Activated gamma-delta T cell treated with anti-CD3 and anti-CD28 coated beads, Interleukin-2, amount 50 U/mL, for 16 hours (primary cell): ENCODE results near the gene HSP90AA1.
"Not testable (repeated sequence)": the region's sequence is repeated elsewhere in the genome, so short reads cannot be mapped to it uniquely, and the experiment has no call there.

ENCODE experiments used
- DNase-seq: peaks from one replicate; pipeline ENCODE4 v3.0.0-alpha.2; 2020; ENCODE audit warnings: low read depth

The HSP90AA1 gene

DNA sequence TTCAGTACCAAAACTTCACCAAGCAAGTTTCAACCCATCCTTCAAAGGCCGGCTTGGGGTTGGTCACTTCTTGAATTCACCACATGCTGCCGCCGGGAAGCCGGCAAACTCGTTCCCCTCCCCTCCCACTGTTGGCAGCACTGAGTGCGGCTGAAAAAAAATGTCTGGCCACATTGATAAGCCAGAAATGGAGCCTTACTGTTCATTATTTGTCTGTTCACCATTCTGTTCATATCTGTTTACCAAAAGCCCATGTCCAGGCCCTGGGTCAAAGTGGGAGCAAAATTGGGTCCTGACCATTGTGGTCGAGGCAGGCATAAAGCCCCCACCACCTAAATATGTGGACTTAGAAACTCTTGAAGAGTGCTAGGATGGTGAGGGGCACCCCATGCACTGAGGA, 7.3 kb upstream of the HSP90AA1 start:
- no peak for DNase-seq

DNA sequence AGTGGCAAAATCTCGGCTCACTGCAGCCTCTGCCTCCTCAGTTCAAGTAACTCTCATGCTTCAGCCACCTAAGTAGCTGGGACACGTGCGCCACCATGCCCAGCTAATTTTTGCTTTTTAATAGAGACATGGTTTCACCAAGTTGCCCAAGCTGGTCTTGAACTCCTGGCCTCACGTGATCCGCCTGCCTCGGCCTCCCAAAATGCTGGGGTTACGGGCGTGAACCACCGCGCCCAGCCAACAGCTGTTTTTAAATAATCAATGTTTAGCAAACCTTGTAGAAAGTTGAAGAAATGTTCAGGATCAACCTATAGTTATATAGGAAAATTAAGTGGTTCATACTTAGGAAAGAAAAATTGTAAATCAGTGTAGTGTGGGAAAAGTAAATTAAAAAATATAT, 6.0 kb upstream of the HSP90AA1 start:
- no peak for DNase-seq

DNA sequence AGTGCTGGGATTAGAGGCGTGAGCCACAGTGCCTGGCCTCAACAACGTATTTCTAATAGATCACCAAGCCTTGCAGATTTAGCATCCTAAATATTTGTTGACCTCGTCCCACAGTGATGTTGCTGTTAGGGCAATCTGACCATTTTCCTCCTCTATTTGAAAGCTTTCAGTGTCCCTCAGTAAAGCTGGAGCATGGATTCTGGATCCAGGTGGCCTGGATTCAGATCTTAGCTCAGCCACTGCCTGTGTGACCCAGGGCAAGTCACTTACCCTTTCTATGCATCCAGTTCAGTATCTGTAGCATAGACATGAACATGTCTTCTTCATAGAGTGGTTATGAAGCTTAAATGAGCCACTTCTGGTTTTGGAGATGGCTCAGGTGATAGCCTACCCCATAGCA, 3.9 kb upstream of the HSP90AA1 start:
- no peak for DNase-seq

DNA sequence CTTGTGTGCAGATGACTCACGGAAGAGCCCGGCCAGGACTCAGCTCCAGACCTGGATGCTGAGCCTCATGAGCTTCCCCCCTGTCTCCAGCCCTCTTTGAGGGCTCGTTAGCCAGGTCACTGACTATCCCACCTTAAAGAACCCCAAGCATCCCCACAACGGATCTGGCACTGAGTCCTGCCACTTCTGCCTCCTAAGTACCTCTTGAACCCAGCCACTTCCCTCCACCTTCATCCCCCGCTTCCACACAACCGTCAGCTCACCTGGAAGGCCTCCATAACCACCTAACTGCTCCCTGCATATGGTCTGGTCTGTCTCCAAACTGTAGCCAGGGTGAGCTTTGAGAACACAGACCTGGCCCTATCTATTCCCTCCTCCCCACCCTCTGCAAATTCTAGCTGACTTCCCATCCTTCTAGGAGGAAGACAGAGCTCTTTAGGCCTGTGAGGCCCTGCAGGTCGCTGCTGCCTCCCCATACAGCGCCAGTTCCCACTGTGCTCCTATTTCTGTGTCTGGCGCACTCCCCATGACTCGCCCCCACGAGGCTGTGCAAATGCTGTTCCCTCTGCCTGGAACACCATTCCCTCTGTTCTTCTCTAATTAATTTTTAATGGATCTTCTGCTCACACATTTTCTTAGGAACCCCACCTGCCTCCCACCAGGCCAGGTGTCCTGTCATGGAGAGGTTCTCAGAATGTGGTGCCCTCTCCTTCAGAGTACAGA, 2.9 kb upstream of the HSP90AA1 start:
- DNase-seq = no peak

DNA sequence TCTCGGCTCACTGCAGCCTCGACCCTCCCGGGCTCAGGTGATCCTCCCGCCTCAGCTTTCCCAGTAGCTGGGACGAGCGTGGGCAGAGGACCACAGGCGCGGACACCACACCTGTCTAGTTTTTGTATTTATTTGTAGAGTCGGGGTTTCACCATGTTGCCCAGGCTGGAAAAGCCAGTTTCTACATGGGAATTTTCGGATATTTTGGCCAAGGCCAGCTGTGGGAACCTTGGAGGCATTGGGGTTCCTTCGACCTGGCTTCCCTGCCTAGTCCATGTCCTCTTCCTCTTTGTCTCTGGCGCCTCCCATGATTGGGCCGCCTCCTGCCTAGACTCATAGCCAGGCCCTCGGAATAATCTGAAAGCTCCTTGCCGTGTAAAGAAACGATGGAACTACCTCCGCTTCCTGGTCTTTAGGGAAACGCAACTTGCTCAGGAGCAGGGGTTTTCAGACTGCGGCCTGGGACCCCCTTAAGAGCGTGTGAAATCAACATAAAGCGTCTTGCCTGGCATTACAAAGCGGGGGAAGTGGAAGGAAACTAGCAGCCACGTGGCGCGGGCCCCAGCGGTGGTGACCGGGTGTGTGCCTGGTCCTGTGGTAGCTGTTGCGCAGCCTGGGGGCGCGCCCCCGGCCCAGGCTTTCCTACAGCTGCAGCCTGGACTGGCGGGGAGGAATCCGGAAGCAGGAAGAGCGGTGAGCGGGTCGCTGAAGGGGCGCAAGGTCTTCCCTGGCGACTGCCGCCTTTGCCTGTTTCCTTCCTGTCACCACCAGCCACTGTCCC, 1.4 kb upstream of the HSP90AA1 start:
- DNase-seq = peak; percentile 41

DNA sequence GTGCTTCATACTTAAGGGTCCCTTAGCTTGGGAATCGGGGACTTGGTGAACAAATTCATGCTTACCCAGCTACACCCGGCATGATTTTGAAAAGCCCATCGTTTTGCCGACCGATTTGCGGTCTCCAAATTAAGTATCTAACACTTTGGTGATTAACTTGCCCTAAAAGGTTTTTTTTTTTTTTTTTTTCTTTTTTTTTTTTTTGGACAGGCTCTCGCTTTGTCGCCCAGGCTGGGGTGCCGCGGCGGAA, 843 bp upstream of the HSP90AA1 start:
- DNase-seq = no peak

DNA sequence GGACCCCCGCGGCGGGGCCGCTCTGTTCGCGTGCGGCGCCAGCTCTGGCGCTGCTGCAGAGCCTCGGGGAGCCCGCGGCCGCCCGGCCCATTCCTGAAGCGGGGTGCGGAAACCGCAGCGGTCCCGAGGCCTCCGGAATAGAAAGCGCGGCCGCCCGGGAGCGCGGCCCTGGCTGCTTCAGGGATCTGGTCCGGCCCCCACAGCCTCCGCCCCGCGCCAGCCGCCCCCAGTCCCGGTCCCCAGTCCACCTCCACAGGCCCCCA, 204 bp downstream of the HSP90AA1 start:
- DNase-seq = no peak

DNA sequence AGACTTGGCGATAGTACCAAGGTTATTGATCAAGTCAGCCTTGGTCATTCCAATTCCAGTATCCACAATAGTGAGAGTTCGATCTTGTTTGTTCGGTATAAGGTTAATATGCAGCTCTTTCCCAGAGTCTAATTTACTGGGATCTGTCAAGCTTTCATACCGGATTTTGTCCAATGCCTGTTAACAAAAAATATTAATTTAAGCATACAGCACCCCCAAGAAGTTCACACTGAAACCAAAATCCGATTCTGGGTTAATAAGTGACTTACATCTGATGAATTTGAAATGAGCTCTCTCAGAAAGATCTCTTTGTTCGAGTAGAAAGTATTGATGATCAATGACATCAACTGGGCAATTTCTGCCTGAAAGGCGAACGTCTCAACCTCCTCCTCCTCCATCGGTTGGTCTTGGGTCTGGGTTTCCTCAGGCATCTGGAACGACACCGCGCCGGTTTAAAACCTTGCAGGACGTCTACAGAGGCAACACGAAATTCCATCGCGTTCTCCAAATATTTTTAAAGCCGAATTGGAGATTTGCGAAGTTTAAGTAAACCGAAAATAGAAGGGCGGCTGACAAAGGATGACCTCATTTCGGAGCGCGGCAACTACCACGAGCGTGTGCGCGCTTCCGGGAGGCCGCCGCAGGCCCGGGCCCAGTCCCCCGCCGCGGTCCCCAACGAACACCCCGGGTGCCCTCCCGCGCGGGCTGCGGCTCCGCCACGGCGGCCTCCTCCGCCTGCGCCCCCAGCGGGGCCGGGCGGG, 716 bp downstream of the HSP90AA1 start:
- DNase-seq = peak; percentile 48

DNA sequence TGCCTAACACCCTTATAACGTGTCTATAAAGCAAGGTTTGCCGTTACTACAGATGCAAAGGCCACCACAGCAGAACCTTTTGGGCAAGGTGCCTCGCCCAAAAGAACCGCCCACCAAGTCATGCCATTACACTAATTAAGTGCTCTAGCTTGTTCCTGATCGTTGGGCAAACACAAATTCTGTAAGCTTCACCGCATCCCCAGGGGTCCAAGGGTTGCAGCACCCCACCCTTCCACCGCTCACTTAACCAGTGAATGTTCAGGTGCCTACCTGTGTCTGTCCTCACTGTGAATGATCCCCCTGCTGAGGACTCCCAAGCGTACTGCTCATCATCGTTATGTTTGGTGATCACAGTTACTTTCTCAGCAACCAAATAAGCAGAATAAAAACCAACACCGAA, 1.4 kb downstream of the HSP90AA1 start:
- no peak for DNase-seq

DNA sequence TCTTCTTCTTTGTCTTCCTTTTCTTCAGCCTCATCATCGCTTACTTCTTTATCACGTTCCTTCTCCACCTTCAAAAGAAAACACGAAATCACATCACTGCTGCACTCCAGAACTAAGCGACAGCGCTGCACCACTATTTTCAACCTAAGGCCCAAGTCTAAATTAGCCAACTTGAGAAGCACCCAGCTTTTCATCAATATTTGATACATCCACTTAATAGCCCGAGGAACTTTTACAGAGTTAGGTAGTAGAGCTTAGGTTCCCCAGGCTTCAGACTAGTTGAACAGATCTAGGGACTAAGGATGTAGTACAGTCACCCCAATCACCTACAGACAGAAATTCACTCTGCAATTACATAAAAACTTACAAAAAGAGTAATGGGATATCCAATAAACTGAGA, 1.9 kb downstream of the HSP90AA1 start:
- no peak for DNase-seq

DNA sequence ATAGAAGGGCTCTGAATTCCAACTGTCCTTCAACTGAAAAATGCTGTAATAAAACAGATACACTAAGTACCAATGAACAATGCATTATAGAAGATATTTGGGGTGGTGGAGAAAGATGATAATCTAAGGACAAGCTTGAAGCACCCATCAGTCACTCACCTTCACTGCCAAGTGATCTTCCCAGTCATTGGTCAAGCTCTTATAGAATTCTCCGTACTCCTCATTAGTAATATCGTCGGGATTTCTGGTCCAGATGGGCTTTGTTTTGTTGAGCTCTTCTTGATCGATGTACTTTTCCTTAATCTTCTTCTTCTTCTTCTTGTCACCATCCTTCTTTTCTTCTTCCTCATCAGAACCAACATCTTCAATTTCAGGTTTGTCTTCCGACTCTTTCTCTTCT, 2.3 kb downstream of the HSP90AA1 start:
- not testable (repeated sequence) for DNase-seq

DNA sequence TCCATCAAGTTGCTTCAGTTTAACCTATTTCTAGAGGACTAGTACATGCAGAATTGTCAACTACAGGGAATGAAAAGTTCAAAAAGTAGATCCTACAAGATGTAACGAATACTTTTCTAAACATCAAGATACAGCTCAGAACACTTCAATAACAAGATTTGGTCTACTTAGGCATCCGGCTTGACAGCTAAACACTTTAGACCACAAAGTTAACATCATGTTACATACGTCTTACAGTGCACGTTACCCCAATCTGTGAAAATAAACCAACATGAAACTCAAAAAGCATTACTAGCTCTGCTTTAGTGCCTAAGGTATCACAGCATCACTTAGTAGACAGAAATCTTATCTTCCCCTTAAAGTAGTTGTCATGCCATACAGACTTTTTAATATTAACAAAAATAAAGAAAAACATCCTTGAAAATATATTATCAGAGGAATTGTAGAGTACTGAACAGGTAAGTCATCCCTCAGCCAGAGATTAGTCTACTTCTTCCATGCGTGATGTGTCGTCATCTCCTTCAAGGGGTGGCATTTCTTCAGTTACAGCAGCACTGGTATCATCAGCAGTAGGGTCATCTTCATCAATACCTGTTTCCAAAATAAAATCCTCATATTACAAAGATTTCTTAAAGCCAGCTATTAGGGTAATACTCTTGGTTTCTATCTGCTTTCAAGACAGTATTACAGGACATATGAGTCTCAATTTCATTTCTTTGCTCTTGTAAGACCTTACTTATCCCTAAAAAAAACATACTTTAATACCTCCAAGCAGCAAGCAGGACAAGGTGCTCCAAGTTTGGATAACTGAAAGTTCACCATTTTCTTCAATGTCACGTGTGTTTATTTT, 5.4 kb downstream of the HSP90AA1 start:
- DNase-seq = no peak

DNA sequence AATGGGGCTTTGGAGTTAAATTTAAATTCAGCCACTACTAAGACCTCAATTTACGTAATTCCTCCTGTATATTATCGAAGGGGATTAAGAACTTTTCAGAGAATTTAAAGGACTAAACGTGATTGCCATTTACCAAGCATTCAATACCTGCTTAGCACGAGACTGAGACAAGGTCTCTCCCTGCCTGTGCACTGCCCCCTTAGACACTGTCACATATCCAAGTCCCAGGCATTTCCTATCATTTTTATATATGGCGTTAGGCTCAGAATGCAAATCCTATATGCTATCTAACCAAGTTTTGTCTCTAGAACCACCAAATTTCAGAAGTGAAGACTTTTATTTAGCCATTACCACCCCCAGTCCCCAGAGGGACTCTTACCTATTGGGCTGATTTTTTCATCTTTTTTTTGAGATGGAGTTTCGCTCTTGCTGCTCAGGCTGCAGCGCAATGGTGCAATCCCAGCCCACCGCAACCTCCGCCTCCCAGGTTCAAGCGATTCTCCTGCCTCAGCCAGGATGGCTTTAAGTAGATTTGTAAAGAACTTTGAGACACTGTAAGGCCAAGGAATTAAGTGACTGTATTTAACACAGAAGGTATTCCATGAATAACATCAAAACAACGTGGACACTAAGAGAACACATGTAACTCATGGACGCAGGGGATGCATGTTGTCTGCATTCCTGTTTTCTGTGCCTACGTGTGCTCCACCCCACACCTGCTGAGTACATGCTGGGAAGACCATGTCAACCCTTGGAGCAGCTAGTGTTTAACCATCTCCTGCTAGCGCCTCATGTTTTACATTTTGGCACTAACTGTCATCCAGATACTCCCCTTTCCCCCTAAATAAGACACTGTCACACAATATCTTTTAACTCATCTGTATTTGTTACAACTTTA, 6.4 kb downstream of the HSP90AA1 start:
- DNase-seq = no peak

DNA sequence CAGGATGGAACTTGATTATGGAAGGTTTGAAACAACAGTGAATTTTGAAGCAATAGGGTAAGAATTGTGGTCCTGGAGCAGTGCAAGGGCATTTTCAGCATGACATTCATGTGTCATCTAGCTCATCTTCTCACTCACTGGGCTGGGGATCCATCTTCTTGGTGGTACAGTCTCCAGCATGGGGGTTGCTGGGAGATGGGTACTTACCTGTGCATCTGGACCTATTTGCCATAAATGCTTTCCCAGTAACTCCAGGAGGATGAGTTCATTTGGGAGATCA, 7.2 kb downstream of the HSP90AA1 start:
- no peak for DNase-seq

DNA sequence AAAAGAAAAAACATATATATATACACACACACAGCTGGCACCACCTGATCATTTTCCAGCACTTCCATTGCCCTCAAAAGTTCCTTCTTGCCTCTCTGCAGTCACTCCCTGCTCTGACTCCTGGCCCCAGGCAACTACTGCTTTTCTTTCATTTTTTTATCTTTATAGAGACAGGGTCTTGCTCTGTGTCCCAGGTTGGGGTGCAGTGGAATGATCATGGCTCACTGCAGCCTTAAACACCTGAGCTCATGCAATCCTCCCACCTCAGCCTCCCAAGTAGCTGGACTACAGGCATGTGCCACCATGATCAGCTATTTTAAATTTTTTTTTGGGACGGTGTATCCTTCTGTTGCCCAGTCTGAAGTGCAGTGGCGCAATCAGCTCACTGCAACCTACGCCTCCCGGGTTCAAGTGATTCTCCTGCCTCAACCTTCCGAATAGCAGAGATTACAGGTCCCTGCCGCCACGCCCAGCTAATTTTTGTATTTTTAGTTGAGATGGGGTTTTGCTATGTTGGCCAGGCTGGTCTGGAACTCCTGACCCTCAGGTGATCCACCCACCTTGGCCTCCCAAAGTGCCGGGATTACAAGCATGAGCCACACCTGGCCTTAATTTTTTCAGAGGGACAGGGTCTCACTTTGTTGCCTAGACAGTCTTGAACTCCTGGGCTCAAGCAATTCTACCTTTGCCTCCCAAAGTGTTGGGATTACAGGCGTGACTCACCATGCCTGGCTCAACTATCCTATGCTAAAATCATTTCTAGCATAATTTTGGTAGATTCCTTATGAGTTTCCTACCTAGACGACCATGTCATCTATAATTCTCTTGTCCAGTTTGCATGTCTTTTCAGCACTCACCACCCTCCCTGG, 7.8 kb downstream of the HSP90AA1 start:
- DNase-seq = no peak

DNA sequence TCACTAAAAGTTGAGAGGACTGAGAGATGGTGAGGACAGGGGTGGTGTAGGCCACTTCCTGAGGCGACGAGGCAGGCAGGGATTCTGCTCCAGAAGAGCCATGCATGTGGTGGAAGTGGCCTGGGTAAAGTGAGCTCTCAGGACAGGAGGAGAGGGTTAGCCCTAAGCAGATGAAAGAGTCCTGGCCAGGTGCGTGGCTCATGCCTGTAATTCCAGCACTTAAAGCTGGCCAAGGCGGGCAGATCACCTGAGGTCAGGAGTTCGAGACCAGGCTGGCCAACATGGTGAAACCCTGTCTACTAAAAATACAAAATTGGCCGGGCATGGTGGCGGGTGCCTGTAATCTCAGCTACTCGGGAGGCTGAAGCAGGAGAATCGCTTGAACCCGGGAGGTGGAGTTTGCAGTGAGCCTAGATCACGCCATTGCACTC, 8.5 kb downstream of the HSP90AA1 start:
- DNase-seq = not testable (repeated sequence)

DNA sequence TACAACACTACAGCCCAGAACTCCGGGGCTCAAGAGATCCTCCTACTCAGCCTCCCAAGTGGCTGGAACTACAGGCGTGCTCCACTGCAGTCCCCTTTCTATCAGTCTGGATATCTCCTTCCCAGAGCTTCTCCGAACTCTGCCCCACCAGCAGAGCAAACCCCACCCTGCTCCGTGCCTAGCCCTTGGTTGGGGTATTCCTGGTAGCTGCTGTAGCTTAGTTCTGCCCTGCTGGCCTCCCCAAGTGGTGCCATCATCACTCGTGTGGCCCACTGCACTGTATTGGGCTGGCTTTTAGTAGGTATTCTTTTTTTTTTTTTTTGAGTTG, 9.5 kb downstream of the HSP90AA1 start:
- DNase-seq = no peak

DNA sequence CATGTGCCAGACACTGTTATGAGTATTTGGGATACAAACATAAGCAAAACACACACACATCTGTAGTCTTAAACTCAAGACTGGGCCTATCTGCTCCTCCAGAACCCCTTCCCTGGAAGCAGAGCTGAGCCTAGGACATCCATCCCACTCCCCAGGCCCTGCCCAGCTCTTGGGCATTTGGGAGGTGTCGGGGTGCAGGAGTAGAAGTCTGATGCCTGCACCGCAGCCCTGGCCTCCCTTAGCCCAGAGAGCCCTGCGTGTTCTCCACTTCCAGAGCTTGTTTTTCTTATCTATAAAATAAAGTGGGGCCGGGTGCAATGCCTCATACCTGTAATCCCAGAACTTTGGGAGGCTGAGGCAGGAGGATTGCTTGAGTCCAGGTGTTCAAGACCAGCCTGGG, 11.7 kb downstream of the HSP90AA1 start:
- DNase-seq = no peak

DNA sequence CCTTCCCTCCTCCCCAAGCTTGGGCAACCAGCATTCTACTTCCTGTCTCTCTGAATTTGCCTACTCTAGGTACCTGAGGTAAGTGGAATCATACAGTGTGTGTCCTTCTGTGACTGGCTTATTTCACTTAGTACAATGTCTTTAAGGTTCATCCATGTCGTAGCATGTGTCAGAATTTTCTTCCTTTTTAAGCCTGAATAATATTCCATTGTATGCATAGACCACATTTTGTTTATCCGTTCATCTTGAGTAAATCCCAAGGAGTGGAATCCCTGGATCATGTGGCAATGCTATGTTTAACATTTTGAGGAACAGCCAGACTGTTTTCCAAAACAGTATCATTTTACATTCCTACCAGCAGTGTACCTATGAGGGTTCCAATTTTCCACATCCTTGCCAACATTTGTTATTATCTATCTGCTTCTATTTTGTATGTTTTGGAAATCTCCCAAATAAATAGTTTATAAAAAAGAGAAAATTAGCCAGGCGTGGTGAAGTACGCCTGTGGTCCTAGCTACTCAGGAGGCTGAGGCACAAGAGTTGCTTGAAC, 12.4 kb downstream of the HSP90AA1 start:
- DNase-seq = no peak

DNA sequence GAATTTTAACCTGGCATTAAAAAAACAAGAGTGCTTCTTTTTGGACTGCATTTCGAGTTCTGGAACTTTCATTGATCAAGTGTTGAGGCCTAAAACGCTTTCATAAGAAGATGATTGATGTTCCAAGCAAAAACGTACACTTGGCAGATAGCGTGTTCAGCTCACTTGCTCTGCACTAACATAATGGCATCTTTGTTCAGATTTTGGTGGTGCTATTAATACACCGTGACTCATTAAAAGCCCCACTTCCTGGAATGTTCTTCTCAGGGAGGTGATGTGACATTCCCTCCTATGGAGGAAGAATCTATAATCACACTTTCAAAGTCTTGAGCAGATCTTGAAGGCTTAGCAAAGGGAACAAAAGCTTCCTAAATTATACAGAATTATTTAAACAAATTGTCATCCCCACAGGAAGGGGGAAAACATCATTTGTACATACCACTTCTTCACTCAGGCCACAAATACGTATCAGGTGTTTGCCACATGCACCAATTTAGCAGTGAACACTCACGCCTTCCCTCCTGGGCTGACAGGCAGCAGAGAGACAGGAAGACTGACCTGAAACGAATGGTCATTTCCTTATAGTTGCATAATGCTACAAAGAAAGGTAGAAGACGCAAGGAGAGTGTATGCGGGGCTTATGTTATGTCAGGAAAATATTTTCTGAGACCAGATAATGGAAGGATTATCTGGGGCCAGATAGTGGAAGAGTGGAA, 15.4 kb downstream of the HSP90AA1 start:
- no peak for DNase-seq
